H9 (cell line): ENCODE measurements around the gene SMO. TPM values are rescaled to one million over a fixed set of nuclear protein-coding genes. Genes with fewer than 3 reads are reported as not detected.
"Not testable (repeated sequence)": the region's sequence is repeated elsewhere in the genome, so short reads cannot be mapped to it uniquely, and the experiment has no call there.

Source experiments
- DNase-seq: peaks from one replicate; pipeline ENCODE4 v3.0.0-alpha.2; 2017
- H2AFZ ChIP-seq: one replicate; pipeline ENCODE4 v1.6.1; 2013; ENCODE audit warnings: mild to moderate bottlenecking, low read length, control low read depth, moderate library complexity
- H2AK5ac ChIP-seq: 2 replicates; pipeline ENCODE4 v1.6.1; 2013; ENCODE audit warnings: low read length, control low read depth, mixed read lengths; ENCODE audit not compliant: insufficient read length
- H2BK120ac ChIP-seq: one replicate; pipeline ENCODE4 v1.6.1; 2013; ENCODE audit warnings: low read depth, mild to moderate bottlenecking, low read length, control low read depth, inconsistent platforms; ENCODE audit not compliant: poor library complexity, severe bottlenecking
- H2BK12ac ChIP-seq: 2 replicates; pipeline ENCODE4 v1.6.1; 2013; ENCODE audit warnings: low read length, control low read depth, mixed read lengths, low read depth; ENCODE audit not compliant: insufficient read length
- H2BK15ac ChIP-seq: 2 replicates; pipeline ENCODE4 v1.6.1; 2013; ENCODE audit warnings: low read depth, low read length, control low read depth
- H2BK20ac ChIP-seq: one replicate; pipeline ENCODE4 v1.6.1; 2013; ENCODE audit warnings: low read depth, mild to moderate bottlenecking, low read length, control low read depth, inconsistent platforms; ENCODE audit not compliant: poor library complexity, severe bottlenecking
- H2BK5ac ChIP-seq: 2 replicates; pipeline ENCODE4 v1.6.1; 2013; ENCODE audit warnings: low read length, control low read depth, mixed read lengths; ENCODE audit not compliant: insufficient read length
- H3K14ac ChIP-seq: 2 replicates; pipeline ENCODE4 v1.6.1; 2013; ENCODE audit warnings: low read length, control low read depth; ENCODE audit not compliant: insufficient read depth
- H3K18ac ChIP-seq: 2 replicates; pipeline ENCODE4 v1.6.1; 2013; ENCODE audit warnings: low read depth, mild to moderate bottlenecking, mixed read lengths, low read length, control low read depth; ENCODE audit not compliant: insufficient read length
- H3K23ac ChIP-seq: 2 replicates; pipeline ENCODE4 v1.6.1; 2013; ENCODE audit warnings: low read length, control low read depth, mixed read lengths, low read depth; ENCODE audit not compliant: insufficient read length
- H3K23me2 ChIP-seq: 2 replicates; pipeline ENCODE4 v1.6.1; 2013; ENCODE audit warnings: low read depth, mild to moderate bottlenecking, mixed read lengths, low read length, control low read depth; ENCODE audit not compliant: insufficient read length, poor library complexity, severe bottlenecking
- H3K27ac ChIP-seq: 2 replicates; pipeline ENCODE4 v1.5.1; 2013; ENCODE audit warnings: low read length, control low read depth, mixed read lengths, low read depth; ENCODE audit not compliant: insufficient read length
- H3K27me3 ChIP-seq: 2 replicates; pipeline ENCODE4 v1.6.1; 2013; ENCODE audit warnings: low read length, control low read depth, inconsistent platforms; ENCODE audit not compliant: insufficient read depth
- H3K4ac ChIP-seq: 2 replicates; pipeline ENCODE4 v1.6.1; 2013; ENCODE audit warnings: low read depth, mild to moderate bottlenecking, control low read depth, inconsistent platforms, low read length, moderate library complexity
- H3K4me1 ChIP-seq: 2 replicates; pipeline ENCODE4 v1.6.1; 2013; ENCODE audit warnings: low read length, control low read depth, inconsistent platforms; ENCODE audit not compliant: insufficient read depth
- H3K4me2 ChIP-seq: 2 replicates; pipeline ENCODE4 v1.6.1; 2013; ENCODE audit warnings: low read length, control low read depth, mixed read lengths; ENCODE audit not compliant: insufficient read length, insufficient read depth
- H3K56ac ChIP-seq: 2 replicates; pipeline ENCODE4 v1.6.1; 2013; ENCODE audit warnings: low read depth, mild to moderate bottlenecking, mixed read lengths, low read length, control low read depth; ENCODE audit not compliant: insufficient read length
- H3K79me1 ChIP-seq: 2 replicates; pipeline ENCODE4 v1.6.1; 2013; ENCODE audit warnings: low read depth, mild to moderate bottlenecking, moderate library complexity, low read length, control low read depth, inconsistent platforms; ENCODE audit not compliant: insufficient read depth, poor library complexity, severe bottlenecking
- H3K79me2 ChIP-seq: 2 replicates; pipeline ENCODE4 v1.6.1; 2013; ENCODE audit warnings: low read length, control low read depth, inconsistent platforms; ENCODE audit not compliant: insufficient read depth
- H3K9ac ChIP-seq: 2 replicates; pipeline ENCODE4 v1.6.1; 2013; ENCODE audit warnings: low read length, control low read depth, mixed read lengths; ENCODE audit not compliant: insufficient read length; ENCODE audit errors: extremely low read depth
- H3K9me3 ChIP-seq: one replicate; pipeline ENCODE4 v1.6.1; 2013; ENCODE audit warnings: low read depth, low read length, inconsistent platforms; ENCODE audit not compliant: control insufficient read depth
- H3T11ph ChIP-seq: one replicate; pipeline ENCODE4 v1.6.1; 2013; ENCODE audit warnings: mild to moderate bottlenecking, low read length, control low read depth, inconsistent platforms
- H4K20me1 ChIP-seq: one replicate; pipeline ENCODE4 v1.6.1; 2013; ENCODE audit not compliant: control insufficient read depth, insufficient read length, insufficient read depth
- H4K5ac ChIP-seq: 2 replicates; pipeline ENCODE4 v1.6.1; 2013; ENCODE audit warnings: low read depth, mild to moderate bottlenecking, mixed read lengths, low read length, control low read depth; ENCODE audit not compliant: insufficient read length
- H4K8ac ChIP-seq: replicated peaks from 2 replicates; pipeline ENCODE4 v1.6.1; 2013; ENCODE audit warnings: low read length, control low read depth, mixed read lengths, low read depth; ENCODE audit not compliant: insufficient read length
- H4K91ac ChIP-seq: 2 replicates; pipeline ENCODE4 v1.6.1; 2013; ENCODE audit warnings: low read depth, mild to moderate bottlenecking, moderate library complexity, mixed read lengths, low read length, control low read depth; ENCODE audit not compliant: insufficient read length
- H3K27ac Mint-ChIP-seq, 3 experiments: 2 replicates in 2 of 3; 3 replicates in 1 of 3; pipeline ENCODE4 v1.8.0; 2020 to 2021; ENCODE audit warnings: mixed read lengths in 3 of 3, mild to moderate bottlenecking in 1 of 3, moderate library complexity in 1 of 3
- H3K27me3 Mint-ChIP-seq: 2 replicates; pipeline ENCODE4 v1.8.0; 2021; ENCODE audit warnings: low read depth, mild to moderate bottlenecking, moderate library complexity, mixed read lengths
- H3K36me3 Mint-ChIP-seq, 3 experiments: 2 replicates in 2 of 3; 3 replicates in 1 of 3; pipeline ENCODE4 v1.8.0; 2020 to 2021; ENCODE audit warnings: low read depth in 3 of 3, mixed read lengths in 3 of 3; ENCODE audit not compliant: insufficient read depth in 1 of 3
- H3K4me1 Mint-ChIP-seq, 2 experiments: 2 replicates each; pipeline ENCODE4 v1.8.0; 2020; ENCODE audit warnings: mixed read lengths in 2 of 2
- H3K4me3 Mint-ChIP-seq, 2 experiments: 2 replicates in 1 of 2; 3 replicates in 1 of 2; pipeline ENCODE4 v1.8.0; 2020 to 2021; ENCODE audit warnings: mild to moderate bottlenecking in 2 of 2, mixed read lengths in 2 of 2, moderate library complexity in 1 of 2
- H3K9me3 Mint-ChIP-seq, 2 experiments: 2 replicates in 1 of 2; 3 replicates in 1 of 2; pipeline ENCODE4 v1.8.0; 2020; ENCODE audit warnings: mild to moderate bottlenecking in 2 of 2, mixed read lengths in 2 of 2, moderate library complexity in 1 of 2
- WGBS: extraction: QIAGEN DNeasy Blood & Tissue Kit; methylation state at CpG from one replicate; pipeline ENCODE4 v1.1.7; 2013; ENCODE audit warnings: missing lambda C conversion rate, low lambda C conversion rate, mixed read lengths; ENCODE audit not compliant: insufficient read length; ENCODE audit errors: extremely low coverage; 5-methylcytosine and 5-hydroxymethylcytosine counted together
- total RNA-seq: library from RNA; stranded (reverse); gene quantifications from 2 replicates; pipeline ENCODE4 v1.2.1, GENCODE V29; 2021
- TF ChIP-seq, protein P1 (sequence below): fragments of 200-600 bp; sonication (generic); conservative IDR thresholded peaks from 3 replicates; pipeline ENCODE4 v1.8.0; 2021; ENCODE audit warnings: antibody characterized with exemption, mild to moderate bottlenecking

Gene SMO
- total RNA-seq, 1 experiment from 2014 or later = 66.8 TPM

- H2BK15ac ChIP-seq = no peak overlapping the region
- H3K23ac ChIP-seq = no peak overlapping the region
- no peak overlapping the region for H2AFZ ChIP-seq
- no CpG with 5 or more reads among the region's 9 CpGs for WGBS
- no peak overlapping the region for H3K4ac ChIP-seq
- no peaks in the 10 kb centered on the region for H3K27me3 ChIP-seq
- DNase-seq = peak; percentile 89
- Mint-ChIP-seq H3K36me3 (peaks cover 15 to 19% (median 16%) of the 10 kb centered on the region in 3 experiments), H3K9me3 (peaks cover 22 to 27% of the 10 kb centered on the region in 2 experiments), H3K4me3 (no peak overlapping the region), H3K4me1 (peaks cover 4 to 8% of the 10 kb centered on the region in 2 experiments), H3K27ac (no peak overlapping the region; a peak in 1 of 7 replicates), H3K27me3 (no peaks in the 10 kb centered on the region; the same call in 1 of the 2 replicates)
- no peak overlapping the region for H3K56ac ChIP-seq
- no peaks in the 10 kb centered on the region for H3K9me3 ChIP-seq
- no peak overlapping the region for H2AK5ac ChIP-seq
- H4K91ac ChIP-seq = no peak overlapping the region
- H3K14ac ChIP-seq = no peak overlapping the region
- H3K4me2 ChIP-seq = no peak overlapping the region
- H2BK5ac ChIP-seq = no peak overlapping the region
- no peak overlapping the region for H3K18ac ChIP-seq
- H2BK20ac ChIP-seq = no peak overlapping the region
- no peak overlapping the region for H3K9ac ChIP-seq
- no peaks in the 10 kb centered on the region for H4K20me1 ChIP-seq
- no peaks in the 10 kb centered on the region for H3K79me2 ChIP-seq
- no peak overlapping the region for H3T11ph ChIP-seq
- H2BK12ac ChIP-seq = no peak overlapping the region
- H3K23me2 ChIP-seq = no peaks in the 10 kb centered on the region
- no peak overlapping the region for H2BK120ac ChIP-seq
- TF ChIP-seq, protein P1, sequence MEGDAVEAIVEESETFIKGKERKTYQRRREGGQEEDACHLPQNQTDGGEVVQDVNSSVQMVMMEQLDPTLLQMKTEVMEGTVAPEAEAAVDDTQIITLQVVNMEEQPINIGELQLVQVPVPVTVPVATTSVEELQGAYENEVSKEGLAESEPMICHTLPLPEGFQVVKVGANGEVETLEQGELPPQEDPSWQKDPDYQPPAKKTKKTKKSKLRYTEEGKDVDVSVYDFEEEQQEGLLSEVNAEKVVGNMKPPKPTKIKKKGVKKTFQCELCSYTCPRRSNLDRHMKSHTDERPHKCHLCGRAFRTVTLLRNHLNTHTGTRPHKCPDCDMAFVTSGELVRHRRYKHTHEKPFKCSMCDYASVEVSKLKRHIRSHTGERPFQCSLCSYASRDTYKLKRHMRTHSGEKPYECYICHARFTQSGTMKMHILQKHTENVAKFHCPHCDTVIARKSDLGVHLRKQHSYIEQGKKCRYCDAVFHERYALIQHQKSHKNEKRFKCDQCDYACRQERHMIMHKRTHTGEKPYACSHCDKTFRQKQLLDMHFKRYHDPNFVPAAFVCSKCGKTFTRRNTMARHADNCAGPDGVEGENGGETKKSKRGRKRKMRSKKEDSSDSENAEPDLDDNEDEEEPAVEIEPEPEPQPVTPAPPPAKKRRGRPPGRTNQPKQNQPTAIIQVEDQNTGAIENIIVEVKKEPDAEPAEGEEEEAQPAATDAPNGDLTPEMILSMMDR = peak; percentile 93
- no peaks in the 10 kb centered on the region for H3K4me1 ChIP-seq
- H3K79me1 ChIP-seq = no peaks in the 10 kb centered on the region
- no peak overlapping the region for H3K27ac ChIP-seq
- H4K5ac ChIP-seq = no peak overlapping the region
- no peak overlapping the region for H4K8ac ChIP-seq
Observed at GRCh38 chr7:129218514-129219062, 30.2 kb downstream of the SMO start.

DNA sequence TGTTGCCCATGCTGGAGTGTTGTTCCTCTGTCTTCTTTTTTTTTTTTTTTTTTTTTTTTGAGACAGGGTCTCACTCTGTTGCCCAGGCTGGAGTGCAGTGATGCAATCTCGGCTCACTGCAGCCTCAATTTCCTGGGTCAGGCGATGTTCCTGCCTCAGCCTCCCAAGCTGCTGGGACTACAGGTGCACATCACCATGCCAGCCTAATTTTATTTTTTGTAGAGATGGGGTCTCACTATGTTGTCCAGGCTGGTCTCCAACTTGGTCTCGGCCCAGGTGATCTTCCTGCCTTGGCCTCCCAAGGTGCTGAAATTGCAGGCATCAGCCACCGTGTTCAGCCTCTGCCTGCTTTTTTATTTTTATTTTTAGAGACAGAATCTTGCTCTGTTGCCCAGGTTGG, 30.7 kb downstream of the SMO start:
- H4K5ac ChIP-seq, H2BK15ac ChIP-seq, H4K8ac ChIP-seq, H3K4ac ChIP-seq, H3K27ac Mint-ChIP-seq, H3K9ac ChIP-seq, H2AK5ac ChIP-seq, H3K27ac ChIP-seq, H3K56ac ChIP-seq, H3T11ph ChIP-seq, DNase-seq, H3K79me1 ChIP-seq, H2BK20ac ChIP-seq, H2BK12ac ChIP-seq, H4K91ac ChIP-seq, H3K4me3 Mint-ChIP-seq, H3K18ac ChIP-seq, H2AFZ ChIP-seq, H3K23ac ChIP-seq, H3K4me2 ChIP-seq, H3K27me3 Mint-ChIP-seq, H2BK120ac ChIP-seq, H3K9me3 ChIP-seq, H3K14ac ChIP-seq, H4K20me1 ChIP-seq, H3K4me1 Mint-ChIP-seq, H2BK5ac ChIP-seq, H3K27me3 ChIP-seq, H3K4me1 ChIP-seq, H3K23me2 ChIP-seq, H3K79me2 ChIP-seq: not testable (repeated sequence)
- H3K36me3 Mint-ChIP-seq = peaks cover 13 to 16% (median 14%) of the 10 kb centered on the region in 3 experiments
- H3K9me3 Mint-ChIP-seq = peaks cover 24% of the 10 kb centered on the region in 2 experiments
- no CpG with 5 or more reads among the region's 4 CpGs for WGBS
